ENCODE results near the gene TMEM198. TPM values are rescaled to one million over a fixed set of nuclear protein-coding genes. Genes with fewer than 3 reads are reported as not detected.

Gene TMEM198
- total RNA-seq, 4 donors from 2014 or later, result 0.77 to 5.3 (median 5.1) TPM; not detected in 1

DNA sequence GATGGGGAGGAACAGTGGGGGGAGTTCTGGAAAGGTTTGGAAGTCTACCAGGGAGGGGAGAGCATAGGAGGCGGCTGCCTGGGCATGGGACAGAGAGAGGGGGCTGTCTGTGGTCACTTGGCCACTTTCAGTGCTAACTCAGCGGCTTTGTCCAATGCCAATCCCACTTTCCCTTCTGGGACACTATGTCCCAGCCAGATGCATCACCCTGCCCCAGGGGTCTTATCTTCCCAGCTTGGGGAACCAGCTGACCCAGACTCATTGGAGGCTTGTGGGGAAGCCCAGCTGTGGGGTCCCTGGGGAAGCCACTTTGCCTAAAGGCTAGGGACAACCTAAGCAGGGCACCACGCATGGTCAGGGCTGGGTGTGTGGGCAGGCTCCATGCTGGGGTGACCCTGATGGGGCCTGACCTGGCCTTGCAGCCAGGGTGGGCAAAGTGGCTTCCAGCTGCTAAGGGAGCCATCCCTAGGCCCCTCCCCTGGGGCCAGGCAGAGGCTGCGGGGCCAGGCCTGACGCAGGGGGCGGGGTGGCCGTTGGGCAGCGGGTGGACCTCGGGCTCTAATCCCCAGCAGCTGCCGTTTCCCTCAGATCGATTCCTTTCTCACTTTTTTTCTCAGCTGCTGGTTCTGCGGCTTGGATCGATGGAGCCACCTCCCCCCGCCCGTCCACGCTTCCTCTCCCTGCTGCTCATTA lies 31.2 kb upstream of the TMEM198 start:
- Histone ChIP-seq H3K4me3 (no peak overlapping the region), H3K9me3 (no peaks in the 10 kb centered on the region), H3K27me3 (no peaks in the 10 kb centered on the region), H3K36me3 (no peaks in the 10 kb centered on the region), H3K27ac (no peak overlapping the region), H3K4me1 (peaks cover 0 to 13% of the 10 kb centered on the region in 2 donors)
- TF ChIP-seq, protein P1, sequence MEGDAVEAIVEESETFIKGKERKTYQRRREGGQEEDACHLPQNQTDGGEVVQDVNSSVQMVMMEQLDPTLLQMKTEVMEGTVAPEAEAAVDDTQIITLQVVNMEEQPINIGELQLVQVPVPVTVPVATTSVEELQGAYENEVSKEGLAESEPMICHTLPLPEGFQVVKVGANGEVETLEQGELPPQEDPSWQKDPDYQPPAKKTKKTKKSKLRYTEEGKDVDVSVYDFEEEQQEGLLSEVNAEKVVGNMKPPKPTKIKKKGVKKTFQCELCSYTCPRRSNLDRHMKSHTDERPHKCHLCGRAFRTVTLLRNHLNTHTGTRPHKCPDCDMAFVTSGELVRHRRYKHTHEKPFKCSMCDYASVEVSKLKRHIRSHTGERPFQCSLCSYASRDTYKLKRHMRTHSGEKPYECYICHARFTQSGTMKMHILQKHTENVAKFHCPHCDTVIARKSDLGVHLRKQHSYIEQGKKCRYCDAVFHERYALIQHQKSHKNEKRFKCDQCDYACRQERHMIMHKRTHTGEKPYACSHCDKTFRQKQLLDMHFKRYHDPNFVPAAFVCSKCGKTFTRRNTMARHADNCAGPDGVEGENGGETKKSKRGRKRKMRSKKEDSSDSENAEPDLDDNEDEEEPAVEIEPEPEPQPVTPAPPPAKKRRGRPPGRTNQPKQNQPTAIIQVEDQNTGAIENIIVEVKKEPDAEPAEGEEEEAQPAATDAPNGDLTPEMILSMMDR (IDR thresholded peaks at IDR 0.05), result no peak
- TF ChIP-seq POLR2A (IDR thresholded peaks at IDR 0.05), result no peak
- intact Hi-C loops (cut with DNase I; ENCODE audit: low total_unique reads), result no loop called here
- DNase-seq, result no peak

DNA sequence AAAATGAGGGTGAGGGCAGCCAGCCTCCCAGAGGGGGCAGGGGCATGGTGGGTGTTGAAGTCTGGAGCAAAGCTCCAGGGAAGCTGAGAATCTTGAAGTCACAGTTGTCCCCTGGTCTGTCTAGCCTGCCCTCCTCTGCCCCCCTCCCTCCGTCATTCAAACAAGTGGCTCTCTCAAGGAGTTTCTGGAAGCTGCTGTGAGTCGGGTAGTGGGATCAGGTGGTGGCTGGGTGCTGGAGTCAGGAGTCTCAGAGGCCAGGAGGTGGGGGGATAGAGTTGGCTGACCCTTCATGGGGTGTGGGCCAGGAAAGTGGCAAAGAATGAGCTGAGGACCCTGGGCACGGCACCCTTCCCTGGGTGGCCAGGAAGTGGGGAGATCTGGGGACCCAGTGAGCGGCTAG lies 30.0 kb upstream of the TMEM198 start:
- TF ChIP-seq POLR2A (IDR thresholded peaks at IDR 0.05), result no peak
- TF ChIP-seq, protein P1 (IDR thresholded peaks at IDR 0.05), result no peak
- Histone ChIP-seq H3K36me3 (no peaks in the 10 kb centered on the region), H3K4me3 (no peak overlapping the region), H3K27ac (no peak overlapping the region), H3K27me3 (no peaks in the 10 kb centered on the region), H3K9me3 (no peaks in the 10 kb centered on the region), H3K4me1 (peaks cover 0 to 11% of the 10 kb centered on the region in 2 donors)
- DNase-seq, result no peak
- intact Hi-C loops (cut with DNase I; ENCODE audit: low total_unique reads), result no loop called here

DNA sequence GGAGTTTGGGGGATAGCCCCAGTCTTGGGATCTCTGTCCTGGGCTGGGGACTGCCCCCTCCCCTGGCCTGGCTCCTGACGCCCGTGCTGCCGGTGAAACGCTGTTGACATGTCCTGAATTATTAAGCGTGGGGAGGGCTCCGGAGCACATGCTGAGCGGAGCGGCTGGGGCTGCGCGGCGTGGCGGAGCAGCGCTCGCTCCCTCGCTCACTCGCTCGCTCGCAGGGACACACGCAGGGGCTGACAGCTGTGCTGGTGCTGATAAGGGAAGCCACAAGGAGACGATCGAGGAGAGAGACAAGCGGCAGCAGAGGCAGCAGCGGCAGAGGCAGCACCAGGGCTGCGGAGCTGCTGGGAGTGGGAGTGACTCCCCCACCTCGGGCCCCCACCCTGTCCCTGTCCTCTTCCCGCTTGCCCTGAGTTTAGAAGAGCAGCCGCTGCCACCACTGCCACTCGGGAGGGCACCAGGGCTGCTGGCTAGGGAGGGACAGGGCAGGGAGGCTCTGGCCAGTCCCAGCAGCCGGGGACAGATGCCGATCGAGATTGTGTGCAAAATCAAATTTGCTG lies 29.5 kb upstream of the TMEM198 start, which contains the start of gene ASIC4:
ASIC4 (plus strand) TSS at position 287 of the 566 bp plus-strand sequence; CDS start at position 530, 243 bp downstream.
- no peak for DNase-seq
- no peaks in the 10 kb centered on the region for H3K36me3 ChIP-seq
- no peak for TF ChIP-seq POLR2A (IDR thresholded peaks at IDR 0.05)
- TF ChIP-seq, protein P1 (IDR thresholded peaks at IDR 0.05), result no peak
- H3K27me3 ChIP-seq, result no peaks in the 10 kb centered on the region
- intact Hi-C loops (cut with DNase I; ENCODE audit: low total_unique reads), result no loop called here
- no peak within 1 kb of the TSS for H3K4me3 ChIP-seq
- H3K4me1 ChIP-seq, result peaks cover 0 to 7% of the 10 kb centered on the region in 2 donors
- H3K27ac ChIP-seq, result no peak within 1 kb of the TSS
- no peaks in the 10 kb centered on the region for H3K9me3 ChIP-seq

DNA sequence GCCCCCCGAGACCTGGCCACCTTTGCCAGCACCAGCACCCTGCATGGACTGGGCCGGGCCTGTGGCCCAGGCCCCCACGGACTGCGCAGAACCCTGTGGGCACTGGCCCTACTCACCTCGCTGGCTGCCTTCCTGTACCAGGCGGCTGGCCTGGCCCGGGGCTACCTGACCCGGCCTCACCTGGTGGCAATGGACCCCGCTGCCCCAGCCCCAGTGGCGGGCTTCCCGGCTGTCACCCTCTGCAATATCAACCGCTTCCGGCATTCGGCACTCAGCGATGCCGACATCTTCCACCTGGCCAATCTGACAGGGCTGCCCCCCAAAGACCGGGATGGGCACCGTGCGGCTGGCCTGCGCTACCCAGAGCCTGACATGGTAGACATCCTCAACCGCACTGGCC lies 29.0 kb upstream of the TMEM198 start:
- Histone ChIP-seq H3K36me3 (no peaks in the 10 kb centered on the region), H3K4me1 (peaks cover 0 to 1% of the 10 kb centered on the region in 2 donors), H3K4me3 (no peak overlapping the region), H3K27ac (no peak overlapping the region), H3K9me3 (no peaks in the 10 kb centered on the region), H3K27me3 (no peaks in the 10 kb centered on the region)
- TF ChIP-seq, protein P1 (IDR thresholded peaks at IDR 0.05), result no peak
- no peak for TF ChIP-seq POLR2A (IDR thresholded peaks at IDR 0.05)
- intact Hi-C loops (cut with DNase I; ENCODE audit: low total_unique reads), result no loop called here
- no peak for DNase-seq

DNA sequence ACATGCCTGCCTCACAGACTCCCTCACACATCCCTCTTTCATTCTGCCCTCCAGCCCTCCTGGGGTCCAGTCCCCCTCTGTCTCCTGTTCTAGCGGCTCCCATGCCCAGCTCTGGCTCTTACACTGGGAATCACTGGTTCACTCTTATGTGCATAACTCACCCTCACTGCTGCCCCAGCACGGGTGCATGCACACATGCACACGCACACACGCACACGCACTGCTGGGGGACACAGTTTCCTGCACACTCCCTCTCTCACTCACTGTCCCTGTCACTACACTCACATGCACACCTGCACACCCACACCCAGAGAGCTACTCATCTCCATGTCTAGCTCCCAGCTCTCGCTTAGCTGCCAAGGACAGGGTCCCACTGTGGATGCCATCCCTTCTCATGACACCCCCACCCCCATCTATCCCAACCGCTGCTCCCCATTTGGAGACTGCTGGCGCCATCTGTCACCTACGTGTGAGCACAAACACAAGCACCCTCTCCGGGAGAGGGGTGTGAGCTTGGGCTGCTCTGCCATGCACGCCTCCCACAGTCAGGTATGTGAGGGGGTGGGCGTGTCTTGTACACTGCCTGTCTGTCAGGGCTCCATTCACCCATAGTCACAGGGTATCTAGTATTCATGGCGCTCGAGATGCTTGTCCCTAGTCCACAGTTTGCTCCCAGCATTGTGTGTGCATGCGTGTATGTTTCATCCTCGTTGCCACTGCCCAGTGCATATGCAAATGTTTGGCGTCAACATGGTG lies 27.8 kb upstream of the TMEM198 start:
- intact Hi-C loops (cut with DNase I; ENCODE audit: low total_unique reads), result no loop called here
- Histone ChIP-seq H3K4me1 (no peaks in the 10 kb centered on the region), H3K4me3 (no peak overlapping the region), H3K36me3 (no peaks in the 10 kb centered on the region), H3K27ac (no peak overlapping the region), H3K27me3 (no peaks in the 10 kb centered on the region), H3K9me3 (no peaks in the 10 kb centered on the region)
- no peak for DNase-seq
- TF ChIP-seq, protein P1 (IDR thresholded peaks at IDR 0.05), result no peak
- TF ChIP-seq POLR2A (IDR thresholded peaks at IDR 0.05), result no peak
